Measurements from ENCODE around the gene RASAL2.
A peak's percentile ranks its signal among the peaks of the same experiment; 100 is the strongest.

RASAL2 gene

DNA sequence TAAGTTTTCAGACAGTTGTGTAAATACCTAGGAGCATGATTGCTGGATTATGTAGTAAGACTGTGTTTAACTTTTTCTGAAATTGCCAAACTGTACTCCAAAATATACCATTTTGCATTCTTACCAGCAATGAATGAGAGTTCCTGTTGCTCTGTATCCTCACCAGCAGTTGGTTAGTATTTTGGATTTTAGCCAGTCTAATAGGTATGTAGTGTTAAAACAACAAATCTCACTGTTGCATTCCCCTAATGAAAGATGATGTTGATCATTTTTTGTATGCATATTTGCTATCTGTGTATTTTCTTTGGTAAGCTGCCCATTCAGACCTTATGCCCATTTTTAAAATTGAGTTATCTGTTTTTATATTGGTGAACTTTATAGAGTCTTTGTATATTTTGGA lies 89.9 kb downstream of the RASAL2 start:
- no peak overlapping the region for H3K4me3 ChIP-seq (ENCODE audit: low read length, poor library complexity, severe bottlenecking)
- H4K20me1 ChIP-seq (ENCODE audit: insufficient read depth, low read length, poor library complexity, severe bottlenecking), result no peaks in the 10 kb centered on the region
- H3F3A ChIP-seq (ENCODE audit: low read depth), result no peaks in the 10 kb centered on the region
- H3K9me3 ChIP-seq (ENCODE audit: insufficient read depth, low read depth, low read length), result no peaks in the 10 kb centered on the region
- H3K4me2 ChIP-seq (ENCODE audit: low read depth, low read length, poor library complexity, severe bottlenecking), result no peak overlapping the region
- 0 out of 2 replicates have a peak, but pooled peaks cover 4% of the 10 kb centered on the region for H3K9me2 ChIP-seq (replicated peaks; ENCODE audit: low read depth, low read length)
- no peak for TF ChIP-seq EZH2phosphoT487 (IDR thresholded peaks at IDR 0.05; ENCODE audit: borderline replicate concordance)
- TF ChIP-seq, protein P1, sequence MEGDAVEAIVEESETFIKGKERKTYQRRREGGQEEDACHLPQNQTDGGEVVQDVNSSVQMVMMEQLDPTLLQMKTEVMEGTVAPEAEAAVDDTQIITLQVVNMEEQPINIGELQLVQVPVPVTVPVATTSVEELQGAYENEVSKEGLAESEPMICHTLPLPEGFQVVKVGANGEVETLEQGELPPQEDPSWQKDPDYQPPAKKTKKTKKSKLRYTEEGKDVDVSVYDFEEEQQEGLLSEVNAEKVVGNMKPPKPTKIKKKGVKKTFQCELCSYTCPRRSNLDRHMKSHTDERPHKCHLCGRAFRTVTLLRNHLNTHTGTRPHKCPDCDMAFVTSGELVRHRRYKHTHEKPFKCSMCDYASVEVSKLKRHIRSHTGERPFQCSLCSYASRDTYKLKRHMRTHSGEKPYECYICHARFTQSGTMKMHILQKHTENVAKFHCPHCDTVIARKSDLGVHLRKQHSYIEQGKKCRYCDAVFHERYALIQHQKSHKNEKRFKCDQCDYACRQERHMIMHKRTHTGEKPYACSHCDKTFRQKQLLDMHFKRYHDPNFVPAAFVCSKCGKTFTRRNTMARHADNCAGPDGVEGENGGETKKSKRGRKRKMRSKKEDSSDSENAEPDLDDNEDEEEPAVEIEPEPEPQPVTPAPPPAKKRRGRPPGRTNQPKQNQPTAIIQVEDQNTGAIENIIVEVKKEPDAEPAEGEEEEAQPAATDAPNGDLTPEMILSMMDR (conservative IDR thresholded peaks at IDR 0.05; ENCODE audit: low read length), result no peak
- no peaks in the 10 kb centered on the region for H3K79me2 ChIP-seq (ENCODE audit: insufficient read depth, low read length)
- no peak overlapping the region for H3K9ac ChIP-seq (ENCODE audit: low read depth, low read length, poor library complexity, severe bottlenecking)
- no peaks in the 10 kb centered on the region for H3K36me3 ChIP-seq (ENCODE audit: insufficient read depth, low read length)
- H3K27me3 ChIP-seq (ENCODE audit: insufficient read depth, low read length, poor library complexity, severe bottlenecking), result no peaks in the 10 kb centered on the region
- no peak overlapping the region for H2AFZ ChIP-seq (ENCODE audit: low read length)
- H3K4me1 ChIP-seq (ENCODE audit: insufficient read depth, low read length, poor library complexity, severe bottlenecking), result no peaks in the 10 kb centered on the region

DNA sequence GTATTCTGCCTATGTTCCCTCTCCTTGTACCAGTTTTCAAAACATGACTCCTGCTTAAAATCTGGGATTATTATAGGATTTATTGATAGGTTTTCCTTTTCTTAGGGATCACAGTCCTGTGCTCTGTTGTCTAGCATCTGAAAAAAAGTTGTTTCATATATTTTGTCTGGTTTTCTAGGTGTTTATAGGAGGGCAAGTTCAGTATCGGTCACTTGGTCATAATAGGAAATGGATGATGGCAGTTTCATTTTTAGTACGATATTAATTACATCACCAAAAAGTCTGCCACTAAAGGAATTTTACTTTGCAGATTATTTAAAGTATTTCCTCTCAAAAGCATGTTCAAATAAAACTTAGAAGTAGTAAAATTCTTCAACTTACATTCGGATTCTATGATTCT lies 94.4 kb downstream of the RASAL2 start:
- H3F3A ChIP-seq (ENCODE audit: low read depth), result no peaks in the 10 kb centered on the region
- no peak overlapping the region for H3K4me2 ChIP-seq (ENCODE audit: low read depth, low read length, poor library complexity, severe bottlenecking)
- H4K20me1 ChIP-seq (ENCODE audit: insufficient read depth, low read length, poor library complexity, severe bottlenecking), result no peaks in the 10 kb centered on the region
- H3K27me3 ChIP-seq (ENCODE audit: insufficient read depth, low read length, poor library complexity, severe bottlenecking), result no peaks in the 10 kb centered on the region
- no peaks in the 10 kb centered on the region for H3K79me2 ChIP-seq (ENCODE audit: insufficient read depth, low read length)
- H3K4me1 ChIP-seq (ENCODE audit: insufficient read depth, low read length, poor library complexity, severe bottlenecking), result no peaks in the 10 kb centered on the region
- H3K9me2 ChIP-seq (replicated peaks; ENCODE audit: low read depth, low read length), result 0 out of 2 replicates have a peak, but pooled peaks cover 4% of the 10 kb centered on the region
- no peaks in the 10 kb centered on the region for H3K9me3 ChIP-seq (ENCODE audit: insufficient read depth, low read depth, low read length)
- no peak overlapping the region for H3K4me3 ChIP-seq (ENCODE audit: low read length, poor library complexity, severe bottlenecking)
- TF ChIP-seq, protein P1 (conservative IDR thresholded peaks at IDR 0.05; ENCODE audit: low read length), result no peak
- no peak for TF ChIP-seq EZH2phosphoT487 (IDR thresholded peaks at IDR 0.05; ENCODE audit: borderline replicate concordance)
- no peak overlapping the region for H3K9ac ChIP-seq (ENCODE audit: low read depth, low read length, poor library complexity, severe bottlenecking)
- H2AFZ ChIP-seq (ENCODE audit: low read length), result no peak overlapping the region
- H3K36me3 ChIP-seq (ENCODE audit: insufficient read depth, low read length), result no peaks in the 10 kb centered on the region

DNA sequence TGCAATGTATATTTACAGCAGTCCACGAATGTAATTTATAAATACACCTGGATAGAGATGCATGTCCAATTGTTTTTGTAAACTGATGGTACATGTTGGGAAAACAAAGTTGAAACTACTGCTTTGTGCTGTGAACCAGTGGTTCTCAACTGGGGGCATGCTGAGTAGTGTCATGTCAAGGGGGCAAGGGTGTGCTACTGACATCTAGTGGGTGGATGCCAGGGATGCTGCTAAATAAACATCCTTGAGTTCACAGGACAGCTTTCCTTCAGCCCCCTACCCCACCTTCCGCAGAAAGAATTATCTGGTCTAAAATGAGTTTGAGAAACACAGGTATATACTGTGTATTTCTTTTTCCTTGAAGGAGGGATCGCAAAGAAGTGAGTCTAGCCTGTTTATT lies 95.9 kb downstream of the RASAL2 start:
- no peak overlapping the region for H3K4me2 ChIP-seq (ENCODE audit: low read depth, low read length, poor library complexity, severe bottlenecking)
- H3K79me2 ChIP-seq (ENCODE audit: insufficient read depth, low read length), result no peaks in the 10 kb centered on the region

More for the DNA sequence above, 95.9 kb downstream of the RASAL2 start:
- no peaks in the 10 kb centered on the region for H3K9me3 ChIP-seq (ENCODE audit: insufficient read depth, low read depth, low read length)
- no peaks in the 10 kb centered on the region for H3K27me3 ChIP-seq (ENCODE audit: insufficient read depth, low read length, poor library complexity, severe bottlenecking)
- no peaks in the 10 kb centered on the region for H3F3A ChIP-seq (ENCODE audit: low read depth)
- no peak overlapping the region for H2AFZ ChIP-seq (ENCODE audit: low read length)
- H3K4me1 ChIP-seq (ENCODE audit: insufficient read depth, low read length, poor library complexity, severe bottlenecking), result no peaks in the 10 kb centered on the region
- H3K9me2 ChIP-seq (replicated peaks; ENCODE audit: low read depth, low read length), result no peaks in the 10 kb centered on the region
- no peak overlapping the region for H3K9ac ChIP-seq (ENCODE audit: low read depth, low read length, poor library complexity, severe bottlenecking)
- TF ChIP-seq, protein P1 (conservative IDR thresholded peaks at IDR 0.05; ENCODE audit: low read length), result peak; percentile 62
- no peak for TF ChIP-seq EZH2phosphoT487 (IDR thresholded peaks at IDR 0.05; ENCODE audit: borderline replicate concordance)
- no peaks in the 10 kb centered on the region for H4K20me1 ChIP-seq (ENCODE audit: insufficient read depth, low read length, poor library complexity, severe bottlenecking)
- no peak overlapping the region for H3K4me3 ChIP-seq (ENCODE audit: low read length, poor library complexity, severe bottlenecking)
- H3K36me3 ChIP-seq (ENCODE audit: insufficient read depth, low read length), result no peaks in the 10 kb centered on the region

Data from Loucy (cell line).